Measurements from ENCODE around the gene MAP4K4.

Gene MAP4K4

DNA sequence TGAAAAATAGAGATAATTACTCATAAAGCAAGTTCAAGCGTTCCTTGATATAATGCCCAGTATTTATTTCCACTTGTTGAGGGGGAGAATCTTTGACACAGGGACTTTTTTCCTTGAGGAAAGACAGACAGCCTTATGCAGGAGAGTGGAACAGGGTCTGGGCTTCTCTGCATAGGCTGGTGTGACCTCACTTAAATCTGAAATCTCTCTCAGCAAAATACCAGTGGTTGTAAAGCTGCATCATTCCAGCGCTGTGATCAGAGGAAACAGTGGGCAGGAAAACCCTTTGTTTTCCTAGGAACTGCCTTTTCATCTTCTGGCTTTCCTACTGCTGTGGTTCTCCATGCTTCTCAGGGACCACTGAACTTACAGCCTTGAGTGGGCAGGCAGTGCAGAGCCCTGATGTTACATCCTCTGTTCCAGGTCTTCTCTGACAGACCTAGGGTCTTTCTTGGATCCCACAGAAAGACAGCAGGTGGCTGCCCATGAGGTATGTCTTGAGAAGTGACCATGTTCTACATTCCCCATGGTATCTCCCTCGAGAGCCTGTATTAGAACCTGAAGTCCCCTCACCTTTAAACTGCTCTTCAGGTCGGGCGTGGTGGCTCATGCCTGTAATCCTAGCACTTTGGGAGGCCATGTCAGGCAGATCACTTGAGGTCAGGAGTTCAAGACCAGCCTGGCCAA lies 17.6 kb upstream of the MAP4K4 start:
- peaks cover 18 to 29% of the 10 kb centered on the region in 2 donors for H3K4me1 Mint-ChIP-seq
- H3K36me3 Mint-ChIP-seq = peaks cover 3 to 4% of the 10 kb centered on the region in 2 donors
- no peak for DNase-seq
- no peaks in the 10 kb centered on the region for H3K27me3 Mint-ChIP-seq
- peaks cover 0 to 3% of the 10 kb centered on the region in 2 donors for H3K9me3 Mint-ChIP-seq
- no peak for ATAC-seq (replicated peaks)
- no peak overlapping the region for H3K27ac Mint-ChIP-seq
- H3K4me3 Mint-ChIP-seq = no peak overlapping the region

DNA sequence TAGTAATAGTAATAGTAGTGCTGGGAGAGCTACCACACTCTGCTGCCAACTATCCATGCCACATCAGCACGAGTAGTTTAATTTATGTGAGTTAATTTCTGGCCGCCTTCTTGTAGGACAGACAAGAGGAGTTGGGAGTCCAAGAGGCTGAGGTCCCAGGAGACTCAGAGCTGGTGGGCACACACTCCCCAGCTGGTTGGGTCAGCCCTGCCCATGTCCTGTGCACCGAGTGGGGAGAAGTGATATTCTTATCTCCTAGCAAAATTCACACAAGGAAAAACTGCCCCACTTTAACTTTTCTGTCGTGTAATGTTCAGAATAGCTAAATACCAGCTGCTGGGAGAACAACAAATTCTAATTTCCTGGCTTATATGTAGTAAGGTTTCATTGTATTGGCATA lies 15.2 kb upstream of the MAP4K4 start:
- no peak for ATAC-seq (replicated peaks)
- no peak overlapping the region for H3K27ac Mint-ChIP-seq
- H3K36me3 Mint-ChIP-seq = no peaks in the 10 kb centered on the region
- peaks cover 9 to 11% of the 10 kb centered on the region in 2 donors for H3K4me1 Mint-ChIP-seq
- DNase-seq = no peak
- H3K9me3 Mint-ChIP-seq = no peaks in the 10 kb centered on the region
- no peaks in the 10 kb centered on the region for H3K27me3 Mint-ChIP-seq
- H3K4me3 Mint-ChIP-seq = no peak overlapping the region

DNA sequence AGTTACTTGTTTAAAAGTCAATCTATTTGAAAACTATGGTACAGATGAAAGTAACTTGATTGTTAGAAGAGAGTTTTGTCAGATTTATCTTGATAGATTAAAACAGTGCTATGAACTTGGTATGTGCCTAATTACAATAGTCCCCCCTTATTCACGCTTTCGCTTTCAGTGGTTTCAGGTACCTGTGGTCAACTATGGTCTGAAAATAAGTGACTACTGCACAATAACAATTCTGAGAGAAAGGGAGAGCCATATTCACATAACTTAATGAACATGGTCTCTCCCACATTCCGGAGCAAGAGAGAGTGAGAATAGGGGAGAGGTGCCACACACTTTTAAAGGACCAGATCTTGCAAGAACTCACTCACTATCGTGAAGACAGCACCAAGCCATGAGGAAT lies 13.2 kb upstream of the MAP4K4 start:
- Mint-ChIP-seq H3K9me3 (peaks cover 0 to 1% of the 10 kb centered on the region in 2 donors), H3K27me3 (no peaks in the 10 kb centered on the region), H3K4me1 (peaks cover 7% of the 10 kb centered on the region in 2 donors), H3K27ac (peak overlapping the region; percentile 56), H3K4me3 (no peak overlapping the region), H3K36me3 (no peaks in the 10 kb centered on the region)
- DNase-seq = no peak
- no peak for ATAC-seq (replicated peaks)

DNA sequence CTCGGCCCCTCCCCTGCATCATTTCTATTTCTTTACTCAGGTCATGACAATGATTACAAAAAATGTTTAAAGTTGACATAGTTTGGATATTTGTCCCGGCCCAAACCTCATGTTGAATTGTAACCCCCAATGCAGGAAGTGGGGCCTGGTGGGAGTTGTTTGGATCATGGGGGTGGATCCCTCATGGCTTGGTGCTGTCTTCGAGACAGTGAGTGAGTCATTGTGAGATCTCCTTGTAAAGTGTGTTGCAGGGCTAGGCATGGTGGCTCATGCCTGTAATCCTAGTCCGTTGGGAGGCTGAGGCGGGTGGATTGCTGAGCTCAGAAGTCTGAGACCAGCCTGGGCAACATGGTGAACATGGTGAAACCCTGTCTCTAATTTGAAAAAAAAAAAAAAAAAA lies 9.2 kb upstream of the MAP4K4 start:
- no peak for ATAC-seq (replicated peaks)
- no peak for DNase-seq
- H3K27ac Mint-ChIP-seq = no peak overlapping the region

DNA sequence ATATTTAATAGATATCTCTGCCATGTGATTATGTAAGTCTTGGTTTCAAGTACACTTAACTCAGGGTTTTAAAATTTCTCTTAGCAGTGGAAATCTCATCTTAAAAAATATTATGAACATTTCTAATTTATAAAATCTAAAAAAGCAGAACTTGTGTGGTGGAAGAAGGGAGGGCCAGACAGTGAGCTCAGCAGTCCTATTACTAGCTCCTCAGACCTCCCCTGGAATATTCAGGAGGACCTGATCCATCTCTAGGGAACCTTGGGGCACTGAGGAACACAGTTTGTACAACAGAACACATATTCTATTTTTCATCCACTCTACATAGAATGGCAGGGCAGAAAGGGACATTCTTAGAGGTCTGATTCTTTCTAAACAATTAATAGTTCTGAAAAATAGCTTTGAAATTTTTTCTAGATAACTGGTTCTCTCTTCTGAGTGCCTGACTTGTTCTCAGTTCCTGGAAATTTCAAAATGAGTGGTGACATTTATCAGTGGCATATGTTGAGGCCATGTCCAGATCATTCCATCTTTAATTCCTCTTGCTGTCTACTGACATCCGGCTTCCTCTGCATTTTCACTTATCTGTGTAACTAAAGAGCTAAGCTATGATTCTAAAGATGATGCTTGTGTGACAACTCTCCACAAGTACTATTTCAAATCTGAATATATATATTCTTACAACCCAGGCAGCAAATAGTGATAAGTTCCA lies 8.2 kb upstream of the MAP4K4 start:
- DNase-seq (no peak), ATAC-seq (replicated peaks) (peak; percentile 78 to 85)
- H3K9me3 Mint-ChIP-seq = peaks cover 0 to 1% of the 10 kb centered on the region in 2 donors
- no peaks in the 10 kb centered on the region for H3K27me3 Mint-ChIP-seq
- H3K4me3 Mint-ChIP-seq = peak overlapping the region in 1 of 2 donors; percentile 35
- peaks cover 18 to 29% of the 10 kb centered on the region in 2 donors for H3K4me1 Mint-ChIP-seq
- no peaks in the 10 kb centered on the region for H3K36me3 Mint-ChIP-seq
- no peak overlapping the region for H3K27ac Mint-ChIP-seq

More for the DNA sequence above, 9.2 kb upstream of the MAP4K4 start:
- Mint-ChIP-seq H3K36me3 (no peaks in the 10 kb centered on the region), H3K27me3 (no peaks in the 10 kb centered on the region), H3K4me3 (no peak overlapping the region), H3K4me1 (peaks cover 18 to 29% of the 10 kb centered on the region in 2 donors), H3K9me3 (peaks cover 0 to 1% of the 10 kb centered on the region in 2 donors)

DNA sequence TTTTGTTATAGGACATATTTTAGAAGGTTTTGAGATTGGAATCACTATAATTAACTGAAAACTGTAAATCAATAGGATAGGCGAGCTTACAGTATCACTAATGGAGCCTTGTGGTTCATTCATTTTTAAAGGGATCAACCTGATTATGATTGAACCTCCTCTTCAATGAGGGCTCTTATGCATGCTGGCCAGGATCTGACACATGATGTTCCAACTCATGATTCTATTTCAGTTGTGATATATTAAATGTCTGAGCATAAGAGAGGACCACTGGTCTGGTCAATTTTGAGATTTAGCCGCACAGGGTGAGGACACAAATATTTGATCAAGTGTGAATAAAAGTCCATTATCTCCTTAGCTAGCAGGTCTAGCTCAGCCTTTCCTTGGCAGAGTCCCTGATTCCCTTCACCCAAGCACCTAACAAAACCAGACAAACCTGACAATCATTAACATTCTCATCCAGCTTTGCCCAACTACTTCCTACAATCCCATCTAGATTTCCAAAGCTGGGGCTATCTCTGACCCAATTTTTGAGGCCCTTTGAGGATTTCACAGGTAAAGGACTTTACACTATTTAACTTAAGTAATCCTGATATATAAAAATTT lies 6.9 kb upstream of the MAP4K4 start:
- no peaks in the 10 kb centered on the region for H3K36me3 Mint-ChIP-seq
- H3K9me3 Mint-ChIP-seq = peaks cover 0 to 3% of the 10 kb centered on the region in 2 donors
- DNase-seq (no peak), ATAC-seq (replicated peaks) (no peak)
- H3K27ac Mint-ChIP-seq = no peak overlapping the region
- no peaks in the 10 kb centered on the region for H3K27me3 Mint-ChIP-seq
- no peak overlapping the region for H3K4me3 Mint-ChIP-seq
- peaks cover 18 to 29% of the 10 kb centered on the region in 2 donors for H3K4me1 Mint-ChIP-seq

DNA sequence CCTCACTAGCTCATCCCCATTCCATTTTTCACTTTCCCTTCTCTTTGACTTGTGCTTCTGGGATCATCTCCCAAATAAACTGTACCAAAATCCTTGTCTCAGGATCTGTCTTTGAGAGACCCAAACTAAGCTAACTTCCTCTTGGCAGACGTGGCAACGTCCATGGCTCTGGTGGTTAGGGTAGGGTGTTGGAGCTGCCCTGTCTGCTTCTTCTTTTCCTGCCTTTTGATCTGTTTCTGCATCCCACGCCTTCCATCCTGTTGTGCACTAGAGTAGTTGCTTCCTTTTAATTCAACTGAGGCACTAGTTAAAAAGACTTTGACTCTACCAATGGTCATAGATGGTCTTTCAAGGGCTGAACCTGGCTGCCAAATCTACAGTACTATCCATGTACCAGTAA lies 5.5 kb upstream of the MAP4K4 start:
- Mint-ChIP-seq H3K27me3 (no peaks in the 10 kb centered on the region), H3K4me1 (peaks cover 21 to 36% of the 10 kb centered on the region in 2 donors), H3K4me3 (no peak overlapping the region), H3K27ac (no peak overlapping the region), H3K36me3 (no peaks in the 10 kb centered on the region), H3K9me3 (peaks cover 0 to 3% of the 10 kb centered on the region in 2 donors)
- no peak for DNase-seq
- ATAC-seq (replicated peaks) = no peak

DNA sequence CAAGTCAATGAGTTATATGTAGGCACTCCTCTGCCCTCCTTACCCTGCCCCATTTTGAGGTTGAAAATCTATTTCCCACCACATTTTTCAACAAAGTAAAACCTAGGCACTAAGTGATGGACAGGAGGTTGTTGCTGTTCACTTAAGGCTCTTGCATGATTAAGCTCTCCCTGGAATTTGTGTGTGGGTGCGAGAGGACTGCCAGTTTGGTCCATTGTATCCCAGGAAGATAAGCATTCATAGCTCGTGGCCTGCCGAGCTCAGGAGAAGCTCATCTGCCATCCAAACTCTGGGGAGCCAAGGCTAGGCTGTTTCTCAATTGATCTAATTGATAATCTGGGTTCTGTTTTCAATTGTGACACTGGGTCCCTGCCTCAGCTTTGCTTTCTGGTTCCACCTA lies 4.7 kb upstream of the MAP4K4 start:
- DNase-seq (no peak), ATAC-seq (replicated peaks) (no peak)
- no peaks in the 10 kb centered on the region for H3K27me3 Mint-ChIP-seq
- peaks cover 21 to 36% of the 10 kb centered on the region in 2 donors for H3K4me1 Mint-ChIP-seq
- no peaks in the 10 kb centered on the region for H3K36me3 Mint-ChIP-seq
- H3K9me3 Mint-ChIP-seq = peaks cover 0 to 3% of the 10 kb centered on the region in 2 donors
- H3K4me3 Mint-ChIP-seq = no peak overlapping the region
- H3K27ac Mint-ChIP-seq = no peak overlapping the region

DNA sequence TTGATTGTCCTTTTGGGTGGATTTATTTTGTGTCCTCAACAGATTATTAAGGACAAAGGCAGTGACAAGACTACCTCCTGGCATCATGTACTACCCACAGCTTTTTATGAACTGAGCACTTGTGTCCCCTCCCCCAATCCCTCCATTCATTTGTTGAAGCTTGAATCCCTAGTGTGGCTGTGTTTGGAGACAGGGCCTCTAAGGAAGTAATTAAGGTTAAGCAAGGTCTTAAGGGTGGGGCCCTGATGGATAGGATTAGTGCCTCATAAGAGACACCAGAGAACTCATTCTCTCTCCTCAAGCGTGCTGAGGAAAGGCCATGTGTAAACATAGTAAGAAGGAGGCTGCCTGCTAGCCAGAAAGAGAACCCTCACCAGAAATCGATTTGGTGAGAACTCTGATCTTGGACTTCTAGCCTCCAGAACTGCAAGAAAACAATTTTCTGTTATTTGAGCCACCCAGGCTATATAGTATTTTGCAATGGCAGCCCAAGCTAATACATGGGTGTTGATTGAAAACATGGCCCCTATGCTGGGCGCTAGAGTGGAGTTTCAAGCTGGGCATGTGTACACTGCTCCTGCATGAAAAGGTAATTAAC lies 3.4 kb upstream of the MAP4K4 start:
- ATAC-seq (replicated peaks) (no peak), DNase-seq (no peak)
- peaks cover 18 to 31% of the 10 kb centered on the region in 2 donors for H3K4me1 Mint-ChIP-seq
- H3K36me3 Mint-ChIP-seq = no peaks in the 10 kb centered on the region
- H3K27me3 Mint-ChIP-seq = no peaks in the 10 kb centered on the region
- no peak overlapping the region for H3K4me3 Mint-ChIP-seq
- no peak overlapping the region for H3K27ac Mint-ChIP-seq
- H3K9me3 Mint-ChIP-seq = peaks cover 0 to 1% of the 10 kb centered on the region in 2 donors

DNA sequence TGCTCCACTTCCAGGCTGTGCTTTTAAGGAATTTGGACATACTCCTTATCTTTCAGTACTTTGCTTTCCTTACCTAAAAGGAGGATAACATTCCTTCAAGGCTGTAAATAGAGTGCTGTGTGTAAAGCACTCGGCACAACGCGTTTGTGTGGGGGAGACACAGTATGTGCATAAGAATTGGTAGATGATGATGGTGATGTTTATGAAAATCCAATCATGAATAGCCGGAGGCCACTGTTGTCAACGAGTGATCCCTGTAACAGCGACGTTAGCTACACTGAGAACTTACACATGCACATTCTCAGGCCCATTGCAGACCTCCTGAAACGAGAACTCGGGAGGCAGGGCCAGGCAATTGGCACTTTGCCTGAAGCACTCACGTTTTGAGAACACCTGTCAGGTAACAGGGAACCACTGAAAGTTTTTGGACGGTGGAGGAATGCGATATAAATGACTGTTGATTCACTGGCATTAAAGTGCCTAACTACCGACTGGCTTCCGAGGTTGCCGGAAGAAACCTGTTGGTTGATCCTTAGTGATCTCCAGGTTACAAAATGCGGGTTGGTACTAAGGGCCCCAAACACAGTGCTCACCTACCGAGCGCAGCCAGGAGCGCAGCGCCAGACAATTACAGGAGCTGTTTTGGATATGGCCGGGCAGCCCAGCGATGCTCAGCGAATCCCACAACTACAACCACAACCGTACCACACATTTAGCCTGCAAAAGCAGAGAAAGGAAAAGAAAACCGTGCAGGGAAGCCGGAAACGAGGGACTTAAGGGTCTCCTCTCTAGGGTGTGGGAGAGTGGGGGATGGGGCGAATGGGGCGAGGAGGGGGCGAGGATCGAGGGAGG lies 1.0 kb upstream of the MAP4K4 start:
- H3K27ac Mint-ChIP-seq = peak overlapping the region; percentile 96
- ATAC-seq (replicated peaks) = peak; percentile 17 to 24
- peaks cover 5 to 9% of the 10 kb centered on the region in 2 donors for H3K36me3 Mint-ChIP-seq
- DNase-seq = no peak
- peak overlapping the region; percentile 91 to 96 for H3K4me3 Mint-ChIP-seq
- H3K4me1 Mint-ChIP-seq = peaks cover 16 to 29% of the 10 kb centered on the region in 2 donors
- H3K9me3 Mint-ChIP-seq = peaks cover 0 to 1% of the 10 kb centered on the region in 2 donors
- no peaks in the 10 kb centered on the region for H3K27me3 Mint-ChIP-seq

DNA sequence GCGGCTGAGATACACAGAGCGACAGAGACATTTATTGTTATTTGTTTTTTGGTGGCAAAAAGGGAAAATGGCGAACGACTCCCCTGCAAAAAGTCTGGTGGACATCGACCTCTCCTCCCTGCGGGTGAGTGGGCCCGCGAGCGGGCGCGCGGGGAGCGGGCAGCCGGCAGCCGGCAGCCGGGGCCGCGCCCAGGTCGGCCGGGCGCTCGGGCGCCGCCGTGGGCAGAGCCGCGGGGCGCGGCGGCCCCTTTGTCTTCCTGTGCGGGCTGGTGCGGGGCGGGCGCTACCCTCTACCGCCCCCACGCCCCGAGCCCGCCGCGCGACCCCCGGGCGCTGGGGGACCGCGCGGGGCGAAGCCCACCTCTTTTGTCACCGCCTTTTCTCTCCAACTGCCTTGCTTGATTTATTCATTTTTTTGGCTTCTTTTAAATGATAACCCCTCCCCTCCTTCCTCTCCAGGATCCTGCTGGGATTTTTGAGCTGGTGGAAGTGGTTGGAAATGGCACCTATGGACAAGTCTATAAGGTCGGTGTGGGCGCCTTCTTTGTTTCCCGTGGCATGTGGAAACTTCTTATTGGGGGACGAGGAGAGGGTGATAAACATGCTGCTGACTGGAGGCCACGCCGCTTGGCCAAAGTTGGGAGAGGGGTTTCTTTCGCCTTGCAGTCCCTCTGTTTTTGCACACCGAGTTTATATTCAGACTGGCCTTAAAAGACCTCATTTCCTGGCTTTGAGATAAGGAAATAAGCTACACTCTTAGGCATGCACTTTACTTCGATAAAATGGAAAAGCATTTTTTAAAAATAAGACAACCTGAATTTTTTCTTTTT lies 722 bp downstream of the MAP4K4 start:
- Mint-ChIP-seq H3K36me3 (peaks cover 18 to 22% of the 10 kb centered on the region in 2 donors), H3K4me3 (peak overlapping the region; percentile 70 to 74), H3K9me3 (peaks cover 3 to 5% of the 10 kb centered on the region in 2 donors), H3K27ac (no peak overlapping the region), H3K4me1 (peaks cover 19 to 32% of the 10 kb centered on the region in 2 donors), H3K27me3 (no peaks in the 10 kb centered on the region)
- ATAC-seq (replicated peaks) (peak; percentile 35 to 49), DNase-seq (no peak)

DNA sequence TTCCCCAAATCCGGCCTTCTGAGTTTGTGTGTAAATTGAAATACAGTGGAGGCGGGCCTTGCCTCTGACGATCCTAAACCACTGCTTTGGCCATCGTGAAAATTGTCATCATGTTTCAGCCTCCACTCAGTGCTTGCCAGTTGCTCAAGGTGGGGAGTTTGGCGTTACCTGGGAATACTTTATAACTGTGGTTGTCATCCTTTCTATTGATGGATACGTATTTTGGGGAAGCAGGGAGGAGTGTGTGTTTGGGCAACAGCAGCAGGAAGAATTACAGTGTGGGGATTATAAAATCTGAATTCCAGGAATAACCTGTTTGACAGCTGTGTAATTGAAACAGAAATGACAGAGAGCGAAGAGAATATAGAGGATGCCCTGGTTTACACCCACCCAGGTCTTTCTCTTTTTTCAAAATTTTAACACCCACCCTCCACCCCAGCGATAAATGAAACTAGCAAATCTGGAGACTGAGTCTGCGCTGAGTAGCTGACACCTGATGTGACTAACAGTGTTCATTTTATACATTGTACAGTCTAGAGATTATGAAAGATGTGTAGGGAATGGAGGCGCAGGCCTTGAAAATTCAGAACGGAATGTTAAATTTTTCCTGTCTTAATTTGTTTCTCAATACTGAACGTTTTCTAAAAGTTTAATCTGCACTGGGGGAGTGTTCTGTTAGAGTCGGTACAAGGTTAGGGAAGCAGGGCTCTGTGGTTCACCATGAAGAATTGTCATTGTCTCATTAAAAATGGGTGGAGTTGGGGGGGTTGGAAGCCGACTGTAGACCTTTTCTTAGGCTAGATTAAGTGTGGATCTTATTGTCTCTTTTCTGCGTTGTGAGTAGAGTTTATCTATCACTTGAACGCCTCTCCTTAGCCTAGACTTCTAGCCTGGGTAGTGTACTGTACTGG lies 1.6 kb downstream of the MAP4K4 start:
- no peaks in the 10 kb centered on the region for H3K27me3 Mint-ChIP-seq
- peaks cover 4 to 5% of the 10 kb centered on the region in 2 donors for H3K9me3 Mint-ChIP-seq
- peaks cover 23 to 29% of the 10 kb centered on the region in 2 donors for H3K36me3 Mint-ChIP-seq
- DNase-seq = no peak
- H3K4me1 Mint-ChIP-seq = peaks cover 23 to 40% of the 10 kb centered on the region in 2 donors
- no peak overlapping the region for H3K4me3 Mint-ChIP-seq
- H3K27ac Mint-ChIP-seq = no peak overlapping the region
- ATAC-seq (replicated peaks) = peak in 1 of 2 donors; percentile 10
